Liver (tissue), 3 donors: ENCODE measurements around the gene OXNAD1.

ENCODE experiments used
- EGR1 ChIP-seq, 2 donors: IDR thresholded peaks; 2 replicates each; pipeline ENCODE4 v1.6.1; 2016 to 2018; ENCODE audit warnings: antibody characterized with exemption in 2 of 2, low read depth in 2 of 2
- GABPA ChIP-seq, 2 donors: IDR thresholded peaks in 1 of 2; conservative IDR thresholded peaks in 1 of 2; 2 replicates each; pipeline ENCODE4 v1.6.1; 2016; ENCODE audit warnings: antibody characterized with exemption in 2 of 2, mild to moderate bottlenecking in 1 of 2, moderate library complexity in 1 of 2
- HNF4A ChIP-seq, 2 donors: conservative IDR thresholded peaks; 2 replicates each; pipeline ENCODE4 v1.6.1; 2016; ENCODE audit warnings: antibody characterized with exemption in 2 of 2, mild to moderate bottlenecking in 2 of 2
- HNF4G ChIP-seq: IDR thresholded peaks from 2 replicates; pipeline ENCODE4 v1.6.1; 2016; ENCODE audit warnings: antibody characterized with exemption
- JUND ChIP-seq, 2 donors: IDR thresholded peaks; 2 replicates each; pipeline ENCODE4 v1.6.1; 2016; ENCODE audit warnings: antibody characterized with exemption in 2 of 2
- RAD21 ChIP-seq, 2 donors: IDR thresholded peaks; 2 replicates each; pipeline ENCODE4 v1.6.1; 2016; ENCODE audit warnings: antibody characterized with exemption in 2 of 2, mild to moderate bottlenecking in 2 of 2
- RXRA ChIP-seq, 2 donors: IDR thresholded peaks; 2 replicates each; pipeline ENCODE4 v1.6.1; 2017 to 2018; ENCODE audit warnings: antibody characterized with exemption in 2 of 2, mild to moderate bottlenecking in 1 of 2
- SP1 ChIP-seq: IDR thresholded peaks from 2 replicates; pipeline ENCODE4 v1.6.1; 2018; ENCODE audit warnings: antibody characterized with exemption, mild to moderate bottlenecking
- TAF1 ChIP-seq: conservative IDR thresholded peaks from 2 replicates; pipeline ENCODE4 v1.6.1; 2016; ENCODE audit warnings: antibody characterized with exemption, mild to moderate bottlenecking
- YY1 ChIP-seq: IDR thresholded peaks from 2 replicates; pipeline ENCODE4 v1.6.1; 2016; ENCODE audit warnings: antibody characterized with exemption, mild to moderate bottlenecking
- TF ChIP-seq, protein P1 (sequence below): fragments of 150-350 bp; IDR thresholded peaks from 2 replicates; pipeline ENCODE4 v1.5.1; 2017; ENCODE audit warnings: improper control_type of control experiment, low read depth, low read length; ENCODE audit not compliant: missing input control
- TF ChIP-seq, protein P2 (sequence below): IDR thresholded peaks from 2 replicates; pipeline ENCODE4 v1.6.1; 2016; ENCODE audit warnings: antibody characterized with exemption
- TF ChIP-seq, protein P3 (sequence below): IDR thresholded peaks from 2 replicates; pipeline ENCODE4 v1.6.1; 2016; ENCODE audit warnings: antibody characterized with exemption, mild to moderate bottlenecking
- TF ChIP-seq, protein P4 (sequence below): IDR thresholded peaks from 2 replicates; pipeline ENCODE4 v1.6.1; 2016; ENCODE audit warnings: antibody characterized with exemption
- donor health status: healthy.
- donor health status: healthy.

DNA sequence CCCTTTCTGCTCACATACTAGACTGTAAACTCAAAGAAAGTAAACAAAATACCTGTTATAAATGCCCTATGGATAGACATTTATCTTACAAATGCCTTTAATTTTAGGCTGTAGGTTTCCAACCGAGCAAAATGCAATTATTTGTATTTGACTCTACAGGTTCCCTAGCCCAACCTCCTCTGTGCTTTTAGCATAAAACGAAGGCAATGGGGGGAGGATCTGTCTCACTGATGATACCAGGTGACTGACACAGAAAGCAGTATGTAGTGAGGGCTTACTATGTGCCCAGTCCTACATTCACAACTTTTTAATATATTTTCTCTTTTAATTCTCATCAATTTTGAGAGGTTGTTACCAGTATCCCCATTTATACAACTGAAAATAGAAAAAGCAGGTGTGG lies 87.4 kb downstream of the OXNAD1 start:
- TF ChIP-seq, protein P1, sequence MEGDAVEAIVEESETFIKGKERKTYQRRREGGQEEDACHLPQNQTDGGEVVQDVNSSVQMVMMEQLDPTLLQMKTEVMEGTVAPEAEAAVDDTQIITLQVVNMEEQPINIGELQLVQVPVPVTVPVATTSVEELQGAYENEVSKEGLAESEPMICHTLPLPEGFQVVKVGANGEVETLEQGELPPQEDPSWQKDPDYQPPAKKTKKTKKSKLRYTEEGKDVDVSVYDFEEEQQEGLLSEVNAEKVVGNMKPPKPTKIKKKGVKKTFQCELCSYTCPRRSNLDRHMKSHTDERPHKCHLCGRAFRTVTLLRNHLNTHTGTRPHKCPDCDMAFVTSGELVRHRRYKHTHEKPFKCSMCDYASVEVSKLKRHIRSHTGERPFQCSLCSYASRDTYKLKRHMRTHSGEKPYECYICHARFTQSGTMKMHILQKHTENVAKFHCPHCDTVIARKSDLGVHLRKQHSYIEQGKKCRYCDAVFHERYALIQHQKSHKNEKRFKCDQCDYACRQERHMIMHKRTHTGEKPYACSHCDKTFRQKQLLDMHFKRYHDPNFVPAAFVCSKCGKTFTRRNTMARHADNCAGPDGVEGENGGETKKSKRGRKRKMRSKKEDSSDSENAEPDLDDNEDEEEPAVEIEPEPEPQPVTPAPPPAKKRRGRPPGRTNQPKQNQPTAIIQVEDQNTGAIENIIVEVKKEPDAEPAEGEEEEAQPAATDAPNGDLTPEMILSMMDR, result no peak
- no peak for TF ChIP-seq YY1
- TF ChIP-seq RAD21 (IDR thresholded peaks at IDR 0.05), result no peak
- TF ChIP-seq SP1, result no peak
- TF ChIP-seq, protein P2, sequence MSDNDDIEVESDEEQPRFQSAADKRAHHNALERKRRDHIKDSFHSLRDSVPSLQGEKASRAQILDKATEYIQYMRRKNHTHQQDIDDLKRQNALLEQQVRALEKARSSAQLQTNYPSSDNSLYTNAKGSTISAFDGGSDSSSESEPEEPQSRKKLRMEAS, result no peak
- TF ChIP-seq, protein P3, sequence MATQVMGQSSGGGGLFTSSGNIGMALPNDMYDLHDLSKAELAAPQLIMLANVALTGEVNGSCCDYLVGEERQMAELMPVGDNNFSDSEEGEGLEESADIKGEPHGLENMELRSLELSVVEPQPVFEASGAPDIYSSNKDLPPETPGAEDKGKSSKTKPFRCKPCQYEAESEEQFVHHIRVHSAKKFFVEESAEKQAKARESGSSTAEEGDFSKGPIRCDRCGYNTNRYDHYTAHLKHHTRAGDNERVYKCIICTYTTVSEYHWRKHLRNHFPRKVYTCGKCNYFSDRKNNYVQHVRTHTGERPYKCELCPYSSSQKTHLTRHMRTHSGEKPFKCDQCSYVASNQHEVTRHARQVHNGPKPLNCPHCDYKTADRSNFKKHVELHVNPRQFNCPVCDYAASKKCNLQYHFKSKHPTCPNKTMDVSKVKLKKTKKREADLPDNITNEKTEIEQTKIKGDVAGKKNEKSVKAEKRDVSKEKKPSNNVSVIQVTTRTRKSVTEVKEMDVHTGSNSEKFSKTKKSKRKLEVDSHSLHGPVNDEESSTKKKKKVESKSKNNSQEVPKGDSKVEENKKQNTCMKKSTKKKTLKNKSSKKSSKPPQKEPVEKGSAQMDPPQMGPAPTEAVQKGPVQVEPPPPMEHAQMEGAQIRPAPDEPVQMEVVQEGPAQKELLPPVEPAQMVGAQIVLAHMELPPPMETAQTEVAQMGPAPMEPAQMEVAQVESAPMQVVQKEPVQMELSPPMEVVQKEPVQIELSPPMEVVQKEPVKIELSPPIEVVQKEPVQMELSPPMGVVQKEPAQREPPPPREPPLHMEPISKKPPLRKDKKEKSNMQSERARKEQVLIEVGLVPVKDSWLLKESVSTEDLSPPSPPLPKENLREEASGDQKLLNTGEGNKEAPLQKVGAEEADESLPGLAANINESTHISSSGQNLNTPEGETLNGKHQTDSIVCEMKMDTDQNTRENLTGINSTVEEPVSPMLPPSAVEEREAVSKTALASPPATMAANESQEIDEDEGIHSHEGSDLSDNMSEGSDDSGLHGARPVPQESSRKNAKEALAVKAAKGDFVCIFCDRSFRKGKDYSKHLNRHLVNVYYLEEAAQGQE, result no peak
- TF ChIP-seq EGR1 (IDR thresholded peaks at IDR 0.05; ENCODE audit: low read depth in 2 of 2), result no peak
- TF ChIP-seq, protein P4, sequence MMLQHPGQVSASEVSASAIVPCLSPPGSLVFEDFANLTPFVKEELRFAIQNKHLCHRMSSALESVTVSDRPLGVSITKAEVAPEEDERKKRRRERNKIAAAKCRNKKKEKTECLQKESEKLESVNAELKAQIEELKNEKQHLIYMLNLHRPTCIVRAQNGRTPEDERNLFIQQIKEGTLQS, result no peak
- no peak for TF ChIP-seq JUND (IDR thresholded peaks at IDR 0.05)
- no peak for TF ChIP-seq TAF1
- no peak for TF ChIP-seq HNF4A (conservative IDR thresholded peaks at IDR 0.05)
- no peak for TF ChIP-seq HNF4G
- no peak for TF ChIP-seq RXRA (IDR thresholded peaks at IDR 0.05)
- TF ChIP-seq GABPA (IDR thresholded peaks at IDR 0.05 in 1 of 2, conservative IDR thresholded peaks at IDR 0.05 in 1 of 2), result no peak
